GM21390 (cell line): Measurements from ENCODE around the gene DPP7.

Source experiments
- ATAC-seq: cut with Tn5 transposase; IDR thresholded peaks from one replicate; pipeline ENCODE4 v1.9.1; 2021; ENCODE audit not compliant: unreplicated experiment

The DPP7 gene

DNA sequence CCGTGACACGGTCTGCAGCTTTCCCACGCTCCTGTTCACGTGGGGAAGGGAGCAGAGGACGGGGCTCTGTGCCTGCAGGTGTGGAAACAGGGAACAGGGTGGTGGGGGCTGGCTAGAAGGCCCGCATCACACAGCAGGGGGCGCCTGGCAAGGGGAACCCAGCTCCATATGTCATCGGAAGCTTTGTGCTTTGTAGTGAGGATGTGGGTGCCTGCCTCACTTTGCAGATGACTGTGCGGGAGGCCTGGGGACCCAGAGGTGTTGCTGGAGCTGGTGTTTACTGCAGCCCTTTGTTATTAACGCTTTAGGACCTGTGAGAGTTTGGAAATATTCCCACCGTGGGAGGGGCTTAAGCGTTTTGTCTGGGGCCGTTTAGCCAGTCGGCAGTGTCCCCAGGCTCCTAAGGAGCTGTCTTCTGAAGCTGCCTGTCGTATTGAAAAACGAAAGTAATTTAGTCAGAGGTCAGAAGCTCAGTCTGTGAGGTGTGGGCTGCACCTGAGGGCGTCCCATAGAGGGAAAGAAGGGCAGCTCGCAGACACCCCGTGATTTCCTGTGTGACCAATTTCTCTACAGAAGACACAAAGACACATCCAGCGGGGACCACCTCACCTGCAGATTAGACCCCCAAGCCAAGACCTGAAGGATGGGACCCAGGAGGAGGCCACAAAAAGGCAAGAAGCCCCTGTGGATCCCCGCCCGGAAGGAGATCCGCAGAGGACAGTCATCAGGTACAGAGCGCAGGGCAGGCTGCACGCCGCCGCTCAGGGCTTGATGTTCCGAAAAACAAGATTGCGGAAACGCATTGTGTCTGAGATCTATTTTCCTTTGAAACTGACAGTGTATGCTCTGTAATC is 18.6 kb downstream of the DPP7 start:
- peak; percentile 65 for ATAC-seq

GRCh38 chr9:137089232-137089947 is 25.1 kb downstream of the DPP7 start:
- no peak for ATAC-seq

GRCh38 chr9:137088121-137088520 is 26.4 kb downstream of the DPP7 start:
- ATAC-seq = no peak

DNA sequence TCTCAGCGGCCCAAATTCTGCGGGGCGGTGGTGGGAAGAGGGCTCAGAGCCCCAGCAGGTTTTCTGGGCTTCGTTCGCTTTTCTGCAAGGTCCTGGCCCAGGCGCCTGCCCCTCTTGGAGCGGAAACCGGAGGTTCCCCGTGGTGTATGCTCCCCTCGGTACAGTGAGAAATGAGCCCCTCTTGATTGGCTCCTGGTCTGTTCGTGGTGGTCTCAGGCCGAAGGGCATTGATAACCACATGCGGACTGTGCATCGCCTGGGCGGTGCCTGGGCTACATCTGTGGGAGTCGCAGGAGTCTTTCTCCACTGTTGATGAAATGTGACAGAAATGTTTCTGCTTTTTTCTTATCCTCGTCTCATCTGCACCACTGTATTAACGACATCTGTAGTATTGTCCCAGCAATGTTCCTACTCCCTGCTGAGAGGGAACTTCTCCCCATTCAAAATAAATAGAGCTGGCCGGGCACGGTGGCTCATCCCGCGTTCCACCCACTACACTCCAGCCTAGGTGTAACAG is 27.1 kb downstream of the DPP7 start:
- no peak for ATAC-seq

GRCh38 chr9:137086531-137087408 is 27.8 kb downstream of the DPP7 start, which contains the start of gene MAN1B1:
Gene MAN1B1 (plus strand): TSS chr9:137086985. CDS start chr9:137087000, 15 bp downstream.
- peak; percentile 75 for ATAC-seq

DNA sequence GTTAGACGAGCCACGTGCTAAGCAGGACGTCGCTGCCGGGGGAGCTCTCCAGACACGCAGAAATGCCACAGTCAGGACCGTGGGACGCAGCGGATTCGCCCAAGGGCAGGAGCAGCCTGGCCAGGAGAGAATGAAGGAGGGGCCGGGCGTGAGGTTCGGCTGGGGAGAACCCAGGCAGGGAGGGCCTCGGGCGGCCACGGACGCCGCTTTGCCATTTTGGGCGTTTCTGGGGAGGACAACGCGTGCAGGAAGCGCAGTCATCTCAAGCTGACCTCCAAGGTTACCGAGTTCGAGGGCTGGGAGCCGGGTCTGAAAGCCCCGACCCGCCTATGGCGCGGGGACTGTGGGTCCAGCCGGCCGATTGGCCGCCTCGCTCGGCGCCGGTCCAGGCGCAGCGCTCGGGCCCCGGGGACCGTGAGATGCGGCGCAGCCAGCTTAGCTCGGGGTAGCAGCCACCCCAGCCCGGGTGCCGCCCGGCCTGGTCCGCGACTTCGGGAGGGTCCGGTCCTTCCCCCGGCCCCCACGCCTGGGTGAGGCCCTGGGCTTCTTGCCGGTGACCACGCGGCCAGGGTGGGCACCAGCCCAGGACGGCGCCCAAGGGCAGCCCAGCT is 28.5 kb downstream of the DPP7 start:
- ATAC-seq = peak; percentile 6

- no peak for ATAC-seq
These were observed 30.0 kb downstream of the DPP7 start for GRCh38 chr9:137084526-137084925.

GRCh38 chr9:137083394-137084004 is 31.0 kb downstream of the DPP7 start:
- ATAC-seq = no peak

GRCh38 chr9:137082925-137083290 is 31.6 kb downstream of the DPP7 start:
- ATAC-seq = no peak

- ATAC-seq = no peak
These were observed 32.2 kb downstream of the DPP7 start for GRCh38 chr9:137082222-137082924.

DNA sequence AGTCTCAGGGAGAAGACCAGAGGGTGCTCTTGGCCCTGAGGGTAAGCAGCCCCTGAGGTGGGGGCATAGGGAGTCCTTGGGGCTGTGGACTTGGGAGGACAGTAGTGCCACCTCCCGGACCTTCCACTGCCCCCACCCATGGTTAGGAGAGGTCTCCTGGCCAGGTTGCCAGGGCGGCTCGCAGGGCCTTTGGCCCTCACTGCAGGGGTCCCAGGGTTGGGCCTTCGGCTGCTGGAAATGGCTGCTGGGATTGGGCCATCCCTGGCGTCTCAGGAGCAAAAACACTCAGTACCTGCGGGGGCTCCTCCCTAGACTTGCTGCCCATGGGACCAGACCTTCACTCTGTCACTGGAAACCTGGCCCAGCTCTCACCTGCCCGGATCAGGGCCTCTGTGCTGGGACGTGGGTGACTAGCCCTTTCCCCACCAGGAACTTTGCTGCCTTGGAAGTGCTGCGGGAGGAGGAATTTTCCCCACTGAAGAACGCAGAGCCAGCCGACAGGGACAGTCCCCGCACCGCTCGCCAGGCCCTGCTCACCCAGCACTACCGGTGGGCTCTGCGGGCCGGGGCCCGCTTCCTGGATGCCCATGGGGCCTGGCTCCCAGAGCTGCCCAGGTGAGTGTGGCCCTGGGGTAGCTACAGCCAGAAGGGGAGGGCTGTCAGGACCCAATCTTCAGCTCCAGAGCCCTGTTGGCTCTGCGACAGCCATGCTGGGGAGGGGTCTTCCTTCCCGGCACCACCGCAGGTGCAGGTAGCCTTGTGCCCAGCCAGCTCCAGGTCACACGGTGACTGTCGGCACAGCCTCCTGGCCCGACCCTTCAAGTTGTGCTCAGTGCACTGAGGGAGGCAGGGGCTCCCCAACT is 34.0 kb downstream of the DPP7 start:
- ATAC-seq = no peak

DNA sequence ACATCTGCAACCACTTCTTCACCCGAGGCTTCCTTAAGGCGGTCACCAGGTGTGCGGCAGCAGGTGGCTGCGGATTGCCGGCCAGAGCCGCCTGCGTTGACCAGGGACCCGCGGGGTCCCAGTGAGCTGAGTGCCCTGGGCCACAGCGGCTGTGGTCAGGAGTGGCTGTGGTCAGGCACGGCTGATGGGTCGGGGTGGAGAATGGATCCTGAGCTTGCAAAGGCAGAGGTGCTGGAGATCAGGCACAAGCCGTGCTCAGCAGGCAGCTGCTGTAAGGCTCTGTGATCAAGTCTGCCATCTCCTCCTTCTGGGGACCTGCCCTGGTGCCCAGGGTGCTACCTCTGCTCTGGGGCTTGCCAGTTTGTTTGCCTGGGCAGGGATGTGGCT is 35.1 kb downstream of the DPP7 start:
- ATAC-seq = no peak

- ATAC-seq = no peak
These were observed 35.7 kb downstream of the DPP7 start for GRCh38 chr9:137078701-137079400.

DNA sequence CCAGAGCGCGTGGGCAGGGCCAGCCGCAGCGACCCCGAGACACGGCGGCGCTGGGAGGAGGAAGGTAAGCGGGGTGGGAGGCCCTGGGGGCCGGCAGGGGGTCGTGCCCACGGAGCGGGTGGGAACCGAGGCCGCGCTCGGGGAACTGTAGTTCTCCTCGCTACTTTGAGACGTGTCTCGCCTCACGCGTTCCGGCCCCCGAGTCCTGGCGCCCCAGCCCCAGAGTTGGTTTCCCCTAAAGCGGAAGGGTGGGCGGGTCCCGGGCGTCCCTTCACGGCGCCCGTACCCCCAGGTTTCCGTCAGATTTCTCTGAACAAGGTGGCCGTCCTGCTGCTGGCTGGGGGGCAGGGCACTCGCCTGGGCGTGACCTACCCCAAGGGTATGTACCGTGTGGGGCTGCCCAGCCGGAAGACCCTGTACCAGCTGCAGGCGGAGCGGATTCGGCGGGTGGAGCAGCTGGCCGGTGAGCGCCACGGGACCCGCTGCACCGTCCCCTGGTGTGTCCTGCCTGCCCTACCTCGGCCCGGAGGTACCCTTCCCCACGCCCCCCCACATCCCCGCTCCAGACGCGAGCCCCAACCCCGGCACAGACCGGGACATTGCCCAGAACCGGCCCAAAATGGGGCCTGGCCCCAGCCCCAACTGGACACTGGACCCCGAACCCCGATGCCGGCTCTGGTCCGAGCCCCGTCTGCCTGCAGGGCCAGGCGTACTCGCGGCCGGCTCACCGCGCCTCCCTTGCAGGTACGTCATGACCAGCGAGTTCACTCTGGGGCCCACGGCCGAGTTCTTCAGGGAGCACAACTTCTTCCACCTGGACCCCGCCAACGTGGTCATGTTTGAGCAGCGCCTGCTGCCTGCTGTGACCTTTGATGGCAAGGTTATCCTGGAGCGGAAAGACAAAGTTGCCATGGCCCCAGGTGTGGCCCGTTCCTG is 36.5 kb downstream of the DPP7 start:
- ATAC-seq = peak; percentile 10

DNA sequence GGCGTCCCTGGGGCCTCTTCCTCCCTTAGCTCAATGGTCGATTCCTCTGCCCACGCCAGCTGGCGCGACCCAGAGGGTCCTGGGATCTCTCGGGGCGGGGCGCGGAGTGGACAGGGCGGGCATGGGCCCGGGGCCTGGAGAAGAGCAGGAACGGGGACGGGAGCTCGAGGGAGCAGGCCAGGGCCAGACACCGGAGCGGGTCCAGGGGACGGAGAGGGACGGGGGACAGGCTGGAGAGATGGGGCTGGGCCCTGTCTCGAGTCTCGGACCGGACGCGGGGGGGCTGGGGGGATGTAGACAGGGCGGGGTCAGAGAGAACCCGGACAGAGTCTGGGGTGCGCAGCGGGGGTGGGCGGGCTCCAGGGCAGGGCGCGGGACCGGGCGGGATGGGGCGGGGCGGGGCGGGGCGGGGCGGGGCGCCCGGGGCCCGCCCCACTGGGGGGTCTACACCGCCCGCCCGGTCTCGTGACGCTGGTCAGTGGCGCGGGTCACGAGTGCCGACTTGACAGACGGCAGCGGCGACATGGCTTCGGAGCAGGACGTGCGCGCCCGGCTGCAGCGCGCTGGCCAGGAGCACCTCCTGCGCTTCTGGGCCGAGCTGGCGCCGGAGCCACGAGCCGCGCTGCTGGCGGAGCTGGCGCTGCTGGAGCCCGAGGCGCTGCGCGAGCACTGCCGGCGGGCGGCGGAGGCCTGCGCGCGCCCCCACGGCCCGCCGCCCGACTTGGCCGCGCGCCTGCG is 37.4 kb downstream of the DPP7 start, which contains the start of gene UAP1L1:
UAP1L1 (plus strand) TSS at position 508 of the 738 bp plus-strand sequence; CDS start at position 524, 16 bp downstream.
- peak; percentile 51 for ATAC-seq

GRCh38 chr9:137076636-137077009 is 37.9 kb downstream of the DPP7 start:
- no peak for ATAC-seq
